Cerebellar cortex (tissue), 1 donor: ENCODE data around the gene TMEFF1.
"Not testable (repeated sequence)": the region's sequence is repeated elsewhere in the genome, so short reads cannot be mapped to it uniquely, and the experiment has no call there.

Source experiments
- DNase-seq: peaks from one replicate; pipeline ENCODE4 v3.0.0-alpha.2; 2015; ENCODE audit warnings: low spot score

TMEFF1 gene, protein sequence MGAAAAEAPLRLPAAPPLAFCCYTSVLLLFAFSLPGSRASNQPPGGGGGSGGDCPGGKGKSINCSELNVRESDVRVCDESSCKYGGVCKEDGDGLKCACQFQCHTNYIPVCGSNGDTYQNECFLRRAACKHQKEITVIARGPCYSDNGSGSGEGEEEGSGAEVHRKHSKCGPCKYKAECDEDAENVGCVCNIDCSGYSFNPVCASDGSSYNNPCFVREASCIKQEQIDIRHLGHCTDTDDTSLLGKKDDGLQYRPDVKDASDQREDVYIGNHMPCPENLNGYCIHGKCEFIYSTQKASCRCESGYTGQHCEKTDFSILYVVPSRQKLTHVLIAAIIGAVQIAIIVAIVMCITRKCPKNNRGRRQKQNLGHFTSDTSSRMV

DNA sequence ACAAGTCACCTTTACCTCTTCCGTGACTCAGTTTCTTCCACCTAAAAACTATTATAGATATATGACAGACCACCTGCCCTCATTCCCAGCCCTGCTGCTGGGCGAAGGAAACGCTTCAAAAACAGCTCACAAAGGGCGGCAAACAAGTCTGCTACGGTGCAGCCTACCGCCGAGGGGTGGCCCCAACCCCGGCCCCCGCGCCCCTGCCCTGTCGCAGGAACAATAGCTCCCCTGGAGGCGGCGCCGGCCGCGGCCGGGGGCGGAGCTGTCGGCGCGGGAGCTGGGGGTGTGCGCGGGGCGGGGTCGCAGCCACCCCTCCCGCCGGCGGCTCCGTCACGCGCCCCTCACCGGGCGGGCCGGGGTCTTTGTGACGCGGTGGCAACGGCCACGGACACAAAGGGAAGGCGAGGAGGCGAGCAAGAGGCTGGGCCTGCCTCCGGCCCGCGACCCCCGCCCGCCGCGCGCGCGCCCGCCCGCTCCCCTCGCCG is at the start of gene TMEFF1:
Gene TMEFF1, plus strand, starts transcription at position 362 of the 488 bp plus-strand sequence. CDS start 396 bp downstream, outside the sequence.
- peak; percentile 31 for DNase-seq

DNA sequence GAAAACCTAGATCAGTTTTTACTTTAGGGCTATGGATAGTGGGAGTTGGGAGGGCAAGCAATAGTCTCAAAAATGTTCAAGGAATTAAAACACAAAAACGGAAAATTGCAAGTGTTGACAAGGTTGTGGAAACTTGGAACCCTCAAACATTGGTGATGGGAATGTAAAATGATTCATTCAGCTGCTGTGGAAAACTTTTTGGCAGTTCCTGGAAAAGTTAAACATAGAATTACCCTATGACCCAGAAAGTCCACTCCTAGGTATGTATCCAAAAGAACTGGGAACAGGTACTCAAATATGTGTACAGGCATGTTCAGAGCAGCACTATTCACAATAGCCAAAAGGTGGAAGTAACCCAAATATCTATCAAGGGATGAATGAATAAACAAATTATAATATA is 47.2 kb upstream of the TMEFF1 start:
- no peak for DNase-seq

DNA sequence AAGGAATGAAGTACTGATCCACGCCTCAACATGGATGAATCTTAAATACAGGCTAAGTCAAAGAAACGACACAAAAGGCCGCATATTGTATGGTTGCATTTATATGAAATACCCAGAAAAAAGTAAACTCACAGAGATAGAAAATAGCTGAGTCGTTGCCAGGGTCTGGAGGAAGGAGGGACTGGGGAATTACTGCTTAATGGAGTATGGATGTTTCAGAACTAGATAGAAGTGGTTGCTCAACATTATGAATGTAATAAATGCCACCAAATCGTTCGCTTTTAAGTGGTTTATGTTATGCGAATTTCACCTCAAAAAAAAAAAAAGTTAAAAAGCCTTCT is 46.8 kb upstream of the TMEFF1 start:
- DNase-seq, result no peak

DNA sequence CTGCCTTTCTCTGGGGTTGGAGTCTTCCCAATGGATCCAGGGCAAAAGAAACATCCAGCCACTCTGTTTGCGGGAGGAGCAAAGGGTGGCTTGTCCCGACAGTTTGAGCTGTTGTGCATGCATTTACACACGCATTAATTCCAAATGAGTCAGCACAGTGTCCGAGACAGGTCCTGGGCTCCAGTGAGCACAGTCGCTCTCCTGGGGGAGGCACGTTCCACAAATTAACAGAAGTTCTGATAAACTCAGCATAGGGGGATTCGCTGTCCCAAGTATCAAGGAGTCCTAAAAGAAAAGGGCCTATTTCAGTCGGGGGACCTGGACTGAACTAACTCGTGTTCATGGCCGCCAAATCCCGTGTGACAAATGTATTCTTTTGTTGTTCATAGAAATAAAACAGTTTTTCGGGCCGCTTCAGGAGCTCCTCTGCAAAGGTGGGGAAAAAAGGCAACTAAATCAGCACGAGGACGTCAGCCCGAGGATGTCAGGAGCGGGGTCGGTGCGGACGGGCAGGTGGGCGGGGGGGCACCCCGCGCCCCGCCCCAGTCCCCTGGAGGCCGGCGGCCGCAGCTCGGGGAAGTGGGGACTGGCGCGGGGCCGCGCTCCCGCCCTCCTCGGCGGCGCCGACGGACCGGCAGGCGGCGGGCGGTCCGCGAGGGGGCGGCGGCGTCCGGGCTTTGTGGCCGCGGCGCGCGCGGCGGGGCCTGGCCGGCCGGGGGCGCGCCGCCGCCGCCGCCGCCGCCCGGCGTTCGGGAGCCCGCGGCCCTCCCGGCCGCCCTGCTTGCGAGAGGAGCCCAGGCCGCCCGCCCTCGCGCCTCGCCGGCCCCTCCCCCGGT is 46.2 kb upstream of the TMEFF1 start, which contains the start of gene MSANTD3:
Gene MSANTD3, plus strand, starts transcription at position 614 of the 836 bp plus-strand sequence. CDS start 14,796 bp downstream, outside the sequence.
- peak; percentile 51 for DNase-seq

DNA sequence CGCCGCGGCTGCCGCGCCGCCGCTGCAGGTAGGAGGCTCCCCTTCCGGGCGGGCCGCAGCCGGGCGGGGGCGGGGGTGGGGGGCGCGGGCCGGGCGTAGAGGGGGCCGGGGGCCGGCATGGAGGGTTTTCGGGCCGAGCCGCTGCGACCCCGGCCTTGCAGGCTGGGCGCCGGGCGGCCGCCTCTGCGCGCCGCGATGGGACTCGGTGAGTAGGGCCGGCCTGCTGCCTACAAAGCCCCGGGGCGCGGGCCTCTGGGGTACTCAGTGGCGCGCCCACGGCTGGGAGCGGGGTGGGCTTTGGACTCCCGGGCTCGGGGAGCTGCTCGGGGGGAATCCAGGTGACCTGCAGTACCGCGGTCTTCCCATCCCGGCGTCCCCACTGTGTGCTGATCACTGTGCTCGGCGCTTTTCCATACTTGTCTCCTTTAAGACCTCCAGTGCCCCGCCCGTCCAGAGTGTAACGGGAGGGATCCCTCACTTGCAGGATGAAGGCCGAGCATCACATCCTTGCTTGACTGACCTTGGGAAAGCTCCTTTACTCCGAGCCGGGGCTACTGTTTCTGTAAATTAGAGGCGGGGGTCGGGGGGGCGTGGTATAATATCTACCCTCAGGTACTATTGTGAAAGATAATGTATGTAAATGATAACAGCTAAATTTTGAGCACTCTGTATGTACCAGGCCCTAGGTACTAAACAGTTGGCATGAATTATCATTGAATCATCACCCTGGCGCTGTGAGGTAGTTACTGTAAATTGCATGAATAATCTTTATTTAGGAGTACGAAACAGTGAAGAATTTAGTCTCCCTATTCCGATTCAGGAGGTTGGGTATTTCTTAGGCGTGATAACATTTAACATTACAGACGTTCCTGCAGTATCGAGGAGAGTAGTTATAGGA is 45.3 kb upstream of the TMEFF1 start:
- DNase-seq, result peak; percentile 90

DNA sequence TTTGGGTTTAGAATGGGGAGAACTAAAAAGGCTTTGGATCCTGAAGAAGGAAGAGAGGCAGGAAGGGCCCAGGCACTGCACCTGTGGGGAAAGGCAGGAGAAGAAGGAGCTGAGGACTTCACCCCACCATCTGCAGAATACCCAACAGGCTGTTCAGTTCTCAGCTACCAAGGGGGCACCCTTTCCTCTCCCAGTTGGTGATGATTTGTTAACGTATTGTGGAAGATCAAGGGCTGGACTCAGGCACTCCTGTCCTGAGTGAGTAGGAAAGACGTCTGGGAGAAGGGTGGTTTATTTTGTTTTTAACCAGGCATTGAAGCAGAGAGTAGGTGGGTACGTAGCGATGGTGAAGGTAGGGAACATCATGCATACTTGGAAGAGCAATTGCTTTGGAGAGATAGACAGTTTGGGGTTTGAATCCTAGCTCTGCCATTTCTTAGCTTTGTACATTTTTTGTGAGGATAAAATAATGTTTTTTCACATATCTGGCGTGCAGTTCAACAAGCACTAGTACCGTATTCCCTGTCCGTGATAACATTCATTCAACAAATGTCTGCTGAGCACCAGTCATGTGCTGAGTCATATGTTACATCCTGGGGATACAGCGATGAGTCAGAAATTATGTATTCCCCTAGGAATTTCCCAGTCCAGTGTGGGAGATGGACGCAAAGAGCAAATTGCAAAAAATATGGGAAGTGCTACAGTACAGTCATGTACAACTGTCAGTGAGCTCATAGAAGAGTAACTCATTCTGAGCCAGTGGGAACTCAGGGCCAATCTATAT is 43.9 kb upstream of the TMEFF1 start:
- peak; percentile 46 for DNase-seq

DNA sequence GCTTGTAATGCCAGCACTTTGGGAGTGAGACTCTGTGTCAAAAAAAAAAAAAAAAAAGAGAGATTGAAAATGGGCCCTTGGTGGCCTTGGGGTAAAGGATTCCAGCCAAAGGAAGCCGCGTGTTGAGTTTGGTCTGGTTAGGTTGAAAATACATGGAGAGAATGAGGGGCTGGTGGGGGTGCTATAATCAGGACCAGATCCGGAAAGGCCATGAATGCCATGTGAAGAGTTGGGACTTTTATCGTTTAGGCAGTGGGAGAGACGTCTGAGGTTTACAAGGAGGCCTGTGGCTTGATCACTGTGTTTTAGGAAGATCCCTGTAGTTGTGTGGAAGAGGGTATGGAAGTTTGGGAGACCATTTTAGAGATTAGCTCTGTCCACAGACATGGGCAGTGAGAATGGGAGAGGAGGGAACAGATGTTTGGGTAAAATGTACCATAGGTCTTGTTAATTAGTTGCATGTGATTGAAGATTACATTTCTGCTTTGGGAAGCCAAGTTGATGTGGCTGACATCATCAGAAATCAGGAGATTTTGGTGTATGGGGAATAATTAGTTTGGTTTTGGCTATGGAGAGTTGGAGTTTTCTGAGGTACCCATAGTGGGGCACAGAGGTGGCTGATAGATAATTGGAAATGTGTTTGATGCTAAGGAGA is 42.5 kb upstream of the TMEFF1 start:
- no peak for DNase-seq

DNA sequence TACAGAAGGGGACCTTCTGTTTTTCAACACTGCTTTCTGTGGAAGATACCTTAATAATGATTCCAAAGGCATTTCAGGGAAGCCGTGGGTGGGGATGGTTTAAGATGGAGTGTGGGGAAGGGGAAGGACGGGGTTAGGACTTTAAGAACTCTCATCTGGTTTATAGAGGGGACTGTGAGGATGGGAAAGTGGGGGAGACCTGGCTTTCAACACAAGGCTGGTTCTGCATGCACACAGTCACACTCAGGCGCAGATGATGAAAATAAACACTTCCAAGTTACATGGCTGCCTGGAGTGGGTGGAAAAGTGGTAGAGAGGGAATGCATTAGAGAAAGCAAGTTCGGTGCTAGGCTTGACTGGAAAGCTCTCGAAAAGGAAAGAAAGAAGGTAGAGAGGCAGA is 41.1 kb upstream of the TMEFF1 start:
- no peak for DNase-seq

DNA sequence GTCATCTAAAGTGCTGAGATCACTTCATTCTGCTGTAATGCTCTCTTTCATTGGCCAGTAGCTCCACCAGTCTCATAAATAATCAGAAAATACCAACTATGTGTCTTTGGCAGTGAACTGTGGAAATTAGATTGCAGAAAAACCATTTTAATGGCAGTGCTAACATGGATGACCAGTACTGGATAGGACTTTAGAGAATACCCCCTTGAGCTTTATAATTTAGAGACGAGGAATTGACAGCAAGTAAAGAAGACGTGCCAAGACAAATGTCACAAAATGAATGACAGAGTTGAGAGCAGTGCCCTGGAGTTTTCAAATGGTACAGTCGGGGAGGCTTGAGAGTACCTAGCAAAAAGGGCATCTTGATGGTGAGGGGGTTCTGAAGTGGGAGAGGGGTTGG is 40.2 kb upstream of the TMEFF1 start:
- no peak for DNase-seq

DNA sequence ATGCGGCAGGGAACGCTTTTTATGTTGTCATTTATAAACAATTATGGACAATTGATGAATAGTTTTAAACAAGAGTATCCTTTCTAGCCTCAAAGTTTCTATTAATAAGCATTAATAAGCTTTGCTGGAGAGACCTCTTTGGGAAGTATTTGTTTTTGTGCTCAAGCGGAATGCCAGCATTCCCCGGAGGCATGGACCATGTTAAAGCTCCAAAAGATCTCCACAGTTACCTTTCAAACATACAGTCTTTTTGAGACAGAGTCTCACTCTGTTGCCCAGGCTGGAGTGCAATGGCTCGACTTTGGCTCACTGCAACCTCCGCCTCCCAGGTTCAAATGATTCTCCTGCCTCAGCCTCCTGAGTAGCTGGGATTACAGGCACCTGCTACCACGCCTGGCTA is 36.4 kb upstream of the TMEFF1 start:
- DNase-seq, result no peak

DNA sequence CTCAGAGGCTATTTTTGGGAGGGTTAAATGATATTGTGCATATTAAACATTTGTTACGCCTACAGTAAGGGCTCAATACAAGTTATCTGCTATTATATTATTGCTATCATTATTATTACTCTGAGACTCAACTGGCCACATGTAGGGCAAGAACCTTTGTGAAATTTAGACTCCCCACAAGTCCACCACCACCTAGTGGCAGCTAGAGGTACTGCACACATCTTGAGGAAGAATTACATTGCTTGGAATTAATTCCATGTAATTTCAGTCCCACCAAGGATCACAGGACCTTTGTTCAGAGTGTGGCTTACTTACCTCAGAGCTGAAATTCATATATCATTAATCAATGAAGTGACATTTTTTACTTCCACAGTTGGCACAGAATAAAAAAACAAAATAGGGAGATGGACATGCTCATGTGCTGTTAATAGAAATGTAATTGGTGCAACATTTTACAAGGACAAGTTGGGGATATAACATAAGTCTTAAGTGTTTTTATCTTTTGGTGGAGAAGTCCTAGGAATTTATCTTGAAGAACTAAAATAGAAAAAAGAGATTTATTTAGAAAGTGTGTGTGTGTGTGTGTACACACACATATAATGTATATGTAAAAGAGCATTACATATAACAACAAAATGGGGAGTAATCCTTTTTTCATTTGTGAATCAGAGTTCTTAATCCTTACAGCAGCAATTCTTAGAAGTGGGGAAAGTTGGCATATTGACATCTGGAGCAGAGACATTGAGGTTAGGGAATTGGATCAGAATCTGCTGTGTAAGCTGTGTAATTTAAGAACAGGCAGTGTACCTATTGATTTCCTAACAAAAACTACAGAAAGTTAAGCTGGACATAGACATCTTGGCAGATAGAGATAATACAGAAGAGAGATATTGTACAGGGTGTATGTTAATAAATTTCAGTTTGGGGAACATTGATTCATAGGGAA is 34.8 kb upstream of the TMEFF1 start:
- peak; percentile 72 for DNase-seq

DNA sequence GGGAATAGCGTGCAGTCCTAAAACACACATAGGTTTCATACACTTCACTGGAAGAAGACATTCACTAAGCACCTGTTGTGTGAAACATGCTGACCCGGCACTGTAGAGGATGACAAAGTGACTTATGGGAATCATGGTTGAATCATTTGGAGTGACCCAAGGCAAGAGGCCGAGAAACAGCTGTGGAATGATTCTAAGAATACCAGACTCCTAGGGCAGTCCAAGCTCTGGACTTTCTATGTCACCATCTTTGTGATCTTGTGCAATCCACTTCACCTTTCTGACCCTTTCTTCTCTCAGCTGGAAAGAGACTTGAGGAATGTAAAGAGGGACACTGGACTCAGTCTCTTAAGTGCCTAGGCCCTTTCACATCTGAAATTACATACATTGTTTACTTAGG is 32.9 kb upstream of the TMEFF1 start:
- no peak for DNase-seq

DNA sequence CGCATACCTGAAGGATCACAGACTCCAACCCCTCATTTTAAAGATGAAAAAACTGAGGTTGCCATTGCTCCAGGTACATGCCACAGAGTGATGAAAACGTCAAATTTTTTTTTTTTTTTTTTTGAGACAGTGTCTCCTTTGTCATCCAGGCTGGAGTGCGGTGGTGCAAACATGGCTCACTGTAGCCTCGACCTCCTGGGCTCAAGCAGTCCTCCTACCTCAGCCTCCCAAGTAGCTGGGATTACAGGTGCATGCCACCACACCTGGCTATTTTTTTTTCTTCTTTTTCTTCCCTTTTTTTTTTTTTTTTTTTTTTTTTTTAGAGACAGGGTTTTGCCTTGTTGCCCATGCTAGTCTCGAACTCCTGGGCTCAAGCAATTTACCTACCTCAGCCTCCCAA is 32.5 kb upstream of the TMEFF1 start:
- DNase-seq, result not testable (repeated sequence)

DNA sequence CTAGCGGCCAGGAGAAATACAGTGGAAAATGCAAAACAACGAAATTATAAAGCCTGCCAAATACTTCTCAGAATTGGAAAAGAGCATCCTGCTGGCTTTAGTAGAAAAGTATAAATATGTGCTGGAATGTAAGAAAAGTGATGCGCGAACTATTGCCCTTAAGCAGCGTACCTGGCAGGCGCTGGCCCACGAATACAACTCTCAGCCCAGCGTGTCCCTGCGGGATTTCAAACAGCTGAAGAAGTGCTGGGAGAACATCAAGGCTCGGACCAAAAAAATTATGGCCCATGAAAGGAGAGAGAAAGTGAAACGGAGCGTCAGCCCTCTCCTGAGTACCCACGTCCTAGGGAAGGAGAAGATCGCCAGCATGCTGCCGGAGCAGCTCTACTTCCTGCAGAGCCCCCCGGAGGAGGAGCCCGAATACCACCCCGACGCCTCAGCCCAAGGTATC is 31.0 kb upstream of the TMEFF1 start:
- no peak for DNase-seq

DNA sequence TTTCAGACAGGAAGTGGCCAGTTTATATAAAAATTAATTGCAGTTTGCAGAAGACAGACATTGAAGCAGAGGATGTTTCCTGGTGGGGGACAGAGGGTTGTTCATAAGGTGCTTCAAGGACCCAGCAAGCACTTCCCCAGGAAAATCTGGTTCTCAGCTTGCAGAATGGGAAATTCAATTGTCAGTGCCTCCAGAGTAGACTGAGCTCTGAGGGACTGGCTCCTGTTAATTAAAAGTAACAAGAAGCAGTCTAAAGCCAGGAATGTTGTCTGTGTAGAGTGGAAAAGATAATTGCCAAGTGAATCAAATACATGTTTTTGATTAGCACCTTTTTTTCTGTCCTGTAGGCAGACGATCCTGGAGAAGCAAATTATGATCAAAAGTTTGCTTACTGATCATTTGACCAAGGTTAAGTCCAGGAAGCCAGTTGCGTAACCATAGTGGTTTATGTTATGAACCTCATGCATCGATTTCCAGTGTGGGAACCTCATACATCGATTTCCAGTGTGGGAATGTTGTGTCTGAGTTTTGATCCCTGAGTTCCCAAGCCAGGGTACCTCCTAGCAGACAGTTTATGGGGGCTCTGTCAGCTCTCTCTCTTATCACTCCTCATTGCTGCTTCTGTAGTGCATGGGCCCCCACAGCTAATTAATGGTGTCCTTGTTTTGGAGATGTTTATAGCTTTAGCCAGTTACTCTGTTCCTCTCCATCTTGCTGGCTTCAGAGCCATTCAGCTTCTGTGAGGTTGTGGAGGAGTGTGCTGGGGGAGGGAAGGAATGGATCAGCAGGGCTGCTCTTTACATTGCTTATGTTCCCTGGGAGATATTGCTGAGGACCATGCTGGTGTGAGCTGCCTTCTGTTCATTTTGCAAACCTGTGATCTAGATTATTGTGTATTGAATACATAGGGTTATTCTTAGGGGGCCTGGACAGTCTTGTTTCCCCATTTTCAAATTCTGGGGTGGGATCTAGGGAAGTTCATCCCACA is 28.9 kb upstream of the TMEFF1 start:
- no peak for DNase-seq

DNA sequence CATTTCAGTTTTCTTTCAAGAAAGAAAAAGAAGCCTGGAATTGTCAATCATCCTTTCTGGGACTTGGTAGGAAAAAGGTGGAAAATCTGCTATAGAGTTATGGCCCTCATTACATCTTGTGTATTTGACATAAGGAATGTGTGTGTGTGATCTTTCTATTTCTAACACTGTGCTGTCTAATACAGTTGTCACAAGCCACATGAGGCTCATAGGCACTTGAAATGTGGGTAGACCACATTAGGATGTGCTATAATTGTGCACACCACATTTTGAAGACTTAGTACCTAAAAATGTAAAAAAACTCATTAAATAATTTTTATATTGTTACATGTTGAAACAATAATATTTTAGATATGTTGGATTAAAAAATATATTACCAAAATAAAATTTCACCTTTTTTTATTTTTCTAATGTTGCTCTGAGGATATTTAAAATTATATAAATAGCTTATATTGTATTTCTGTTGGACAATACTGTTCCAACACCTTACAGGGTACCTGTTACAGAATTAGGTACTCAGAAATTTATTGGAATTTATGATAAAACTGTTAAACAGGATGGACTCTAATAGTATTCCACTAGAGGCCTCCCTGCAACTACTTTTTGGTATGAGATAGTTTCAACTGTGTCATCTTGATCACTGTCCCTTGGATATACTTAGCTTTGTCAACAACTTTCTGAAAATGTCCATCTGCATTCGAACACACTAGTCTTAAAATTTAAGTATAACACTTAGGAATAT is 27.6 kb upstream of the TMEFF1 start:
- DNase-seq, result no peak

DNA sequence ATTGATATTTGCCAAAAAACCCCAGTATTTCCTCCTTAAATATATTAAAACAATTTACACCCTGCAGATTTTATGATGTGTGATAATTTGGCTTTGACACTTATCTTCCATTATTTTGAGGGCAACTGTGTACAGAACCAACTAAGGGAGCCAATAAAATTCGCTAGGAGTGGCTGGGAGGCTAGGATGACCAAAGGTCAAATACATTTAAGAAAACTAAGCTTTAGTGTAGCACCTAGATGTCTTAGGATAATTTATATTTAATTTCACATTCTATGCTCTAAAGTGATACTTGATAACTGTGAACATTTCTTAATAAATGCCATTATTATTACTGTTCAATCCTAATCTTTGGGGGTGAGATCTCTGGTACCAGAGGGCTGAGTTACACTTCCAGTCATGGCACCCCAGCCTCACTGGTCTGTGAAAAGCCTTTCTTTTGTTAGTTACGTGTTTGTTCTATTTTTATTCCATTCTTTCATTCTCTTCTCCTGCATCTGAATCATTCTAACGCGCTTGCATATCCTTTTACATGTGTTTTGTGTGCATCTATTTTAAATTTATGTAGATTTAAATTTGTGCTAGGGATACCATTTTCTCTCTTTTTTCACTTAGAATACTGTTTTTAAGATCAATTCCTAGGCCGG is 26.9 kb upstream of the TMEFF1 start:
- DNase-seq, result no peak
